NK-92 treated with Interleukin-12 subunit alpha and Interleukin-12 subunit beta, amount 100 ng/mL, for 24 hours (cell line): ENCODE results near the gene TOGARAM2.
"Not testable (repeated sequence)": the region's sequence is repeated elsewhere in the genome, so short reads cannot be mapped to it uniquely, and the experiment has no call there.

Experiments
- DNase-seq: peaks from one replicate; lab custom pipeline; 2025; lab: John Stamatoyannopoulos, UW

The TOGARAM2 gene

DNA sequence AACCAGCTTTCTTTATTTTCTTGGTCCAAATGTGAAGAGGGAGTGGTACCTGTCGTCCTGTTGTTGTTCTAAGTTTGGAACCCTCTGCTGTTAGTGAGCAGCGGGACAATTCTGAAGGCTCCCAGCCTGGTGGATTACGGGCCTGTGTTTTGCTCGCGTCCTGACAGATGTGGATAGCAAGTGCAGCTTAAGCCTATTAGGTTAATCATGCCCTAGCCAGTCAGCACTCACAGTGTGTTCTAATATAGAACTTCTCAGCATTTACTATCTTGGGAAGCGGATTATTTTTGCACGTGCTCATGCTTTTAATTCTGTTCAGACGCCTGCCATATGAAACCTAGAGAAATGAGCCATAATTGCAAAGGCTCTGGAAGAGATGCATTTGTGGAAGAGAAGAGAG lies 93.3 kb downstream of the TOGARAM2 start, which contains the start of gene PCARE:
PCARE (minus strand) TSS at position 113 of the 400 bp plus-strand sequence. CDS start 262 bp downstream, outside the sequence.
- DNase-seq: no peak

GRCh38 chr2:29075894-29076705 lies 95.0 kb downstream of the TOGARAM2 start:
- no peak for DNase-seq

DNA sequence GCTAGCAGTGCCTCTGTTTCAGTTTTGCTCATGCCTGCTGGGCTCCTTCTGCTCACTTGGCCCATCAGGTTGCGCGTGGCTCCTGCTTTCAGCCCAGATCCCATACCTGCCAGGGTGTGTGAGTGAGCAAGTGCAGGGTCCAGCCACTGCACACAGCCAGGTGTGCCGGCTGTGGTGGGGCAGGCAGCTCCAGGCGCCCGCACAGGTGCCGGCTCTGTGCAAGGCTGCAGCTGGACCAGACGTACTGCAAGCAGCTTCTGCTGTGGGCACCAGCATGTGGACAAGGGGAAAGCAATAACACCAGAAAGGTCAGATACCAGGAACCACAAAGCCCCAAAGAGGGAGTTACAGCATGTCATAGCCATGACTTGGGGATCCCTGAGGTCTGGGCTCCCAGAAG lies 98.8 kb downstream of the TOGARAM2 start:
- DNase-seq: no peak

- no peak for DNase-seq
Measured at GRCh38 chr2:29080886-29081743, 100.0 kb downstream of the TOGARAM2 start.

DNA sequence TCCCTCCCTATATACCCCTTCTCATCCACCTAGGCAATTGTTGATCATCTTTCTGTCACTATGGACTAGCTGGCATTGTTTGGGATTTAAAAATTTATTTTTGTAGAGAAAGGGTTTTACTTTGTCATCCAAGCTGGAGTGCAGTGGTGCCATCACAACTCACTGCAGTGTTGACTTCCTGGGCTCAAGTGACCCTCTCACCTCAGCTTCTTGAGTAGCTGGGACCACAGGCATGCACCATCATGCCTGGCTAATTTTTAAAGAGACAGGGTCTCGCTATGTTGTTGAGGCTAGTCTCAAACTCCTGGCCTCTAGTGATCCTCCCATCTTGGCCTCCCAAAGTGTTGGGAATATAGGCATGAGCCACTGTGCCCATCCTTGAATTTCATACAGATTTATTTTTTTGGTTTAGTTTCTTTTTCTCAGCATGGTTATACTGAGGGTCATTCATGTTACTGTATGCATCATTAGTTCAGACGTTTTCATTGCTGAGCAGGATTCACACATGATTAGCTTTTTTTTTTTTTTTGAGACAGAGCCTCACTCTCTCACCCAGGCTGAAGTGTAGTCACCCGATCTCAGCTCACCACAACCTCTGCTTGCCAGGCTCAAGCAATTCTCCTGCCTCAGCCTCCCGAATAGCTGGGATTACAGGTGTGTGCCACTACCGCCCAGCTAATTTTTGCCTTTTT lies 101.9 kb downstream of the TOGARAM2 start:
- DNase-seq: no peak

DNA sequence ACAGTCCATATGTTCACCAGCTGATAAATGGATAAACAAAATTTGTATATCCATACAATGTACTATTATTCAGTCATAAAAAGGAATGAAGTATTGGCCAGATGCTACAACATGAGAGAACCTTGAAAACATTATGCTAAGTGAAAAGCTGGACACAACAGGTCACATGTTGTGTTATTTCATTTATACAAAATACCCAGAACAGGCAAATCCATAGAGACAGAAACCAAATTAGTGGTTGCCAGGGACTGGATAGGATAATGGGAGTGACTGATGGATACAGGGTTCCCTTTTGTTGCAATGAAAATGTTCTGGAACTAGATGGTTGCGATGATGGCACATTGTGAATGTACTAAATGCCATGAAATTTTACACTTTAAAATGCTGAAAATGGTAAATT lies 103.5 kb downstream of the TOGARAM2 start:
- DNase-seq: no peak

GRCh38 chr2:29090311-29090710 lies 109.2 kb downstream of the TOGARAM2 start:
- DNase-seq: not testable (repeated sequence)

DNA sequence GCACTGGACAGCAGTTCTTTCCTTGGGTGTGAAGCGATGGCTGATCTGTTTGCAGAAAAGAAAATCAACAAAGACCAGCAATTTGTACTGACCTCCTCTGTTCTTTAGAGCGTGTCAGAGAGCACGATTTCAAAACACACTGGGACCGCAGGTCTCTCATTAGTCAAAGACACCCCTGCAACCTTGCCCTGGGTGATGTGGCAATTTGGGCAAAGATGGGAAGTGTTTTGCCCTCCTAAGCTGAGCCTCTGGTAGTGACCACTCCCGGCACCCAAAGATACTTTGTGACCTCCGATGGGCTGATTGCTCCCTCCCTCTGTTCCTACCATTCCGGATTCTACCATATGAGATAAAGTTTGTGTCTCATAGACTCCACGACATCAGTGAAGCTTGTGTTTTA lies 115.9 kb downstream of the TOGARAM2 start:
- DNase-seq: no peak

- no peak for DNase-seq
Measured at GRCh38 chr2:29097569-29097968, 116.5 kb downstream of the TOGARAM2 start.

GRCh38 chr2:29100564-29100963 lies 119.5 kb downstream of the TOGARAM2 start:
- DNase-seq: no peak
